Mesendoderm (in vitro differentiated cells): ENCODE measurements around the gene ARHGAP22.

Experiments
- DNase-seq: peaks from one replicate; pipeline ENCODE4 v3.0.0; 2013
- H2AK5ac ChIP-seq: 2 replicates; pipeline ENCODE4 v1.6.1; 2013; ENCODE audit warnings: low read length, inconsistent platforms
- H2BK120ac ChIP-seq: 2 replicates; pipeline ENCODE4 v1.6.1; 2013; ENCODE audit warnings: low read depth, mild to moderate bottlenecking, low read length, moderate library complexity, mixed read lengths
- H2BK15ac ChIP-seq: replicated peaks from 2 replicates; pipeline ENCODE4 v1.6.1; 2013; ENCODE audit warnings: low read depth, mild to moderate bottlenecking, moderate library complexity
- H2BK5ac ChIP-seq: 2 replicates; pipeline ENCODE4 v1.6.1; 2013; ENCODE audit warnings: low read length, inconsistent platforms
- H3K18ac ChIP-seq: 2 replicates; pipeline ENCODE4 v1.6.1; 2013; ENCODE audit warnings: mild to moderate bottlenecking, low read length, mixed read lengths
- H3K23ac ChIP-seq: one replicate; pipeline ENCODE4 v1.6.1; 2013; ENCODE audit warnings: low read length
- H3K27ac ChIP-seq: 2 replicates; pipeline ENCODE4 v1.5.1; 2013; ENCODE audit warnings: low read depth, mild to moderate bottlenecking, inconsistent platforms, low read length, moderate library complexity
- H3K27me3 ChIP-seq: 2 replicates; pipeline ENCODE4 v1.6.1; 2013; ENCODE audit warnings: low read length, control low read depth, mild to moderate bottlenecking, inconsistent platforms; ENCODE audit not compliant: insufficient read depth, poor library complexity
- H3K36me3 ChIP-seq: 2 replicates; pipeline ENCODE4 v1.6.1; 2013; ENCODE audit warnings: low read length, inconsistent platforms; ENCODE audit not compliant: control insufficient read depth, insufficient read depth
- H3K4ac ChIP-seq: one replicate; pipeline ENCODE4 v1.6.1; 2013; ENCODE audit warnings: low read depth, mild to moderate bottlenecking, low read length, moderate library complexity
- H3K4me1 ChIP-seq: 2 replicates; pipeline ENCODE4 v1.6.1; 2013; ENCODE audit warnings: low read depth, low read length, inconsistent platforms; ENCODE audit not compliant: control insufficient read depth
- H3K4me2 ChIP-seq: 2 replicates; pipeline ENCODE4 v1.6.1; 2013; ENCODE audit warnings: low read length
- H3K4me3 ChIP-seq: 2 replicates; pipeline ENCODE4 v1.5.1; 2013; ENCODE audit warnings: mild to moderate bottlenecking, low read length
- H3K56ac ChIP-seq: one replicate; pipeline ENCODE4 v1.6.1; 2013; ENCODE audit warnings: low read length
- H3K79me1 ChIP-seq: 2 replicates; pipeline ENCODE4 v1.6.1; 2013; ENCODE audit warnings: low read length, inconsistent platforms
- H3K79me2 ChIP-seq: 2 replicates; pipeline ENCODE4 v1.6.1; 2013; ENCODE audit warnings: mild to moderate bottlenecking, low read length; ENCODE audit not compliant: control insufficient read depth, insufficient read depth
- H3K9ac ChIP-seq: 2 replicates; pipeline ENCODE4 v1.6.1; 2013; ENCODE audit warnings: low read length, inconsistent platforms
- H4K5ac ChIP-seq: one replicate; pipeline ENCODE4 v1.6.1; 2013; ENCODE audit warnings: low read length
- H4K8ac ChIP-seq: one replicate; pipeline ENCODE4 v1.6.1; 2013; ENCODE audit warnings: low read depth, mild to moderate bottlenecking, control low read depth, low read length, moderate library complexity
- WGBS: extraction: QIAGEN DNeasy Blood & Tissue Kit; methylation state at CpG from one replicate; pipeline ENCODE4 v1.1.7; 2013; ENCODE audit warnings: low lambda C conversion rate, missing lambda C conversion rate; ENCODE audit not compliant: insufficient coverage; ENCODE audit errors: extremely low coverage; 5-methylcytosine and 5-hydroxymethylcytosine counted together

Gene ARHGAP22

GRCh38 chr10:48587101-48587500 is 17.8 kb downstream of the ARHGAP22 start:
- no peaks in the 10 kb centered on the region for H3K27me3 ChIP-seq
- H3K4ac ChIP-seq: no peak overlapping the region
- no peak overlapping the region for H2AK5ac ChIP-seq
- H3K23ac ChIP-seq: no peak overlapping the region
- H3K4me1 ChIP-seq: peaks cover 4% of the 10 kb centered on the region
- peak; percentile 92 for DNase-seq
- H3K9ac ChIP-seq: no peak overlapping the region
- no peaks in the 10 kb centered on the region for H3K36me3 ChIP-seq
- H2BK120ac ChIP-seq: no peak overlapping the region
- no peak overlapping the region for H3K4me3 ChIP-seq
- H3K56ac ChIP-seq: no peak overlapping the region
- no peak overlapping the region for H3K18ac ChIP-seq
- no peaks in the 10 kb centered on the region for H3K79me1 ChIP-seq
- no peak overlapping the region for H3K27ac ChIP-seq
- no peak overlapping the region for H2BK15ac ChIP-seq
- no peaks in the 10 kb centered on the region for H3K79me2 ChIP-seq
- no CpG with 5 or more reads among the region's 2 CpGs for WGBS
- no peak overlapping the region for H4K5ac ChIP-seq
- no peak overlapping the region for H2BK5ac ChIP-seq
- H4K8ac ChIP-seq: no peak overlapping the region
- H3K4me2 ChIP-seq: no peak overlapping the region

GRCh38 chr10:48582970-48583369 is 21.9 kb downstream of the ARHGAP22 start:
- no peak overlapping the region for H3K56ac ChIP-seq
- no peak overlapping the region for H4K8ac ChIP-seq
- no peak overlapping the region for H3K23ac ChIP-seq
- H3K4ac ChIP-seq: no peak overlapping the region
- H2AK5ac ChIP-seq: no peak overlapping the region
- peaks cover 4% of the 10 kb centered on the region for H3K4me1 ChIP-seq
- H3K9ac ChIP-seq: no peak overlapping the region
- H3K4me2 ChIP-seq: no peak overlapping the region
- no peaks in the 10 kb centered on the region for H3K79me2 ChIP-seq
- no peak overlapping the region for H3K27ac ChIP-seq
- DNase-seq: no peak
- no peak overlapping the region for H3K18ac ChIP-seq
- no CpG with 5 or more reads among the region's 10 CpGs for WGBS
- H2BK120ac ChIP-seq: no peak overlapping the region
- no peaks in the 10 kb centered on the region for H3K79me1 ChIP-seq
- no peak overlapping the region for H2BK5ac ChIP-seq
- no peak overlapping the region for H4K5ac ChIP-seq
- no peaks in the 10 kb centered on the region for H3K36me3 ChIP-seq
- no peak overlapping the region for H3K4me3 ChIP-seq
- H2BK15ac ChIP-seq: no peak overlapping the region
- no peaks in the 10 kb centered on the region for H3K27me3 ChIP-seq

GRCh38 chr10:48580236-48580635 is 24.6 kb downstream of the ARHGAP22 start:
- no peak overlapping the region for H2BK120ac ChIP-seq
- no CpG with 5 or more reads among the region's 5 CpGs for WGBS
- H3K36me3 ChIP-seq: no peaks in the 10 kb centered on the region
- no peak overlapping the region for H2BK5ac ChIP-seq
- H3K18ac ChIP-seq: no peak overlapping the region
- no peaks in the 10 kb centered on the region for H3K79me2 ChIP-seq
- H3K56ac ChIP-seq: no peak overlapping the region
- no peaks in the 10 kb centered on the region for H3K4me1 ChIP-seq
- H3K4ac ChIP-seq: no peak overlapping the region
- DNase-seq: no peak
- no peaks in the 10 kb centered on the region for H3K79me1 ChIP-seq
- no peak overlapping the region for H3K9ac ChIP-seq
- H3K23ac ChIP-seq: no peak overlapping the region
- no peak overlapping the region for H3K27ac ChIP-seq
- H3K4me2 ChIP-seq: no peak overlapping the region
- no peak overlapping the region for H2AK5ac ChIP-seq
- no peaks in the 10 kb centered on the region for H3K27me3 ChIP-seq
- no peak overlapping the region for H3K4me3 ChIP-seq
- no peak overlapping the region for H4K8ac ChIP-seq
- no peak overlapping the region for H4K5ac ChIP-seq
- H2BK15ac ChIP-seq: no peak overlapping the region

- no peaks in the 10 kb centered on the region for H3K4me1 ChIP-seq
- no peaks in the 10 kb centered on the region for H3K79me1 ChIP-seq
- H2BK5ac ChIP-seq: no peak overlapping the region
- H3K9ac ChIP-seq: no peak overlapping the region
- H2BK120ac ChIP-seq: no peak overlapping the region
- H3K23ac ChIP-seq: no peak overlapping the region
- peak; percentile 39 for DNase-seq
- H3K4ac ChIP-seq: no peak overlapping the region
- H3K4me2 ChIP-seq: no peak overlapping the region
- no CpG with 5 or more reads among the region's 8 CpGs for WGBS
- H3K4me3 ChIP-seq: no peak overlapping the region
- H4K5ac ChIP-seq: no peak overlapping the region
- no peak overlapping the region for H3K56ac ChIP-seq
- no peaks in the 10 kb centered on the region for H3K79me2 ChIP-seq
- no peak overlapping the region for H3K18ac ChIP-seq
- no peaks in the 10 kb centered on the region for H3K27me3 ChIP-seq
- no peak overlapping the region for H4K8ac ChIP-seq
- no peaks in the 10 kb centered on the region for H3K36me3 ChIP-seq
- H3K27ac ChIP-seq: no peak overlapping the region
- no peak overlapping the region for H2BK15ac ChIP-seq
- H2AK5ac ChIP-seq: no peak overlapping the region
Measured at GRCh38 chr10:48579251-48579960, 25.5 kb downstream of the ARHGAP22 start.

- Histone ChIP-seq H3K4me2 (no peak overlapping the region), H3K4me1 (no peaks in the 10 kb centered on the region), H3K56ac (no peak overlapping the region), H4K5ac (no peak overlapping the region), H3K23ac (no peak overlapping the region), H3K79me2 (no peaks in the 10 kb centered on the region), H3K27ac (no peak overlapping the region), H2BK15ac (no peak overlapping the region), H3K27me3 (no peaks in the 10 kb centered on the region), H3K79me1 (no peaks in the 10 kb centered on the region), H4K8ac (no peak overlapping the region), H3K36me3 (no peaks in the 10 kb centered on the region), H2AK5ac (no peak overlapping the region), H2BK5ac (no peak overlapping the region), H3K18ac (no peak overlapping the region), H3K4ac (no peak overlapping the region), H2BK120ac (no peak overlapping the region), H3K4me3 (no peak overlapping the region), H3K9ac (no peak overlapping the region)
- no CpG with 5 or more reads among the region's 5 CpGs for WGBS
- no peak for DNase-seq
Measured at GRCh38 chr10:48577158-48577557, 27.7 kb downstream of the ARHGAP22 start.

DNA sequence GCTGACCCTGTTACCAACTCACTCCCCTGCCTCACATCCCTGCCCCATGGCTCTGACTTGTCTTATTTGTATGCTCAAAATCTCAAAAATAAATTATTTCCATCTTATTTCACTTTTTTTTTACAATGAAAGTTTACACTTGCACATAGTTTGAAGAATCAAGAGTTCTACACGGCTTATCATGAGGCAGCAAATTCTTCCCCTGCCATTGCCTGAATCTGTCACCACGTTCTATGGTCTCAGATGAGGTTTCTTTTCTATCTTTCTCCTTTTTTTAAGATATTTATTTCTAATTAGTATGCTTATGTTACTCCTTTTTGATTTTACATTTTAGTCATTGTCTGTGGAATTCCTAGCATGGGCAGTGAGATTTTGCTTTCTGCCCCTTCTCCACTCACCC is 28.4 kb downstream of the ARHGAP22 start:
- H3K4me1 ChIP-seq: no peaks in the 10 kb centered on the region
- H3K18ac ChIP-seq: no peak overlapping the region
- H2BK120ac ChIP-seq: no peak overlapping the region
- no peak overlapping the region for H2BK15ac ChIP-seq
- no peak overlapping the region for H3K27ac ChIP-seq
- H3K79me1 ChIP-seq: no peaks in the 10 kb centered on the region
- no peak overlapping the region for H4K5ac ChIP-seq
- no peak overlapping the region for H2AK5ac ChIP-seq
- DNase-seq: no peak
- no peak overlapping the region for H3K23ac ChIP-seq
- no peak overlapping the region for H3K4ac ChIP-seq
- H4K8ac ChIP-seq: no peak overlapping the region
- no peak overlapping the region for H3K56ac ChIP-seq
- H3K36me3 ChIP-seq: no peaks in the 10 kb centered on the region
- no peaks in the 10 kb centered on the region for H3K79me2 ChIP-seq
- H3K9ac ChIP-seq: no peak overlapping the region
- no peak overlapping the region for H3K4me3 ChIP-seq
- H3K27me3 ChIP-seq: no peaks in the 10 kb centered on the region
- H2BK5ac ChIP-seq: no peak overlapping the region
- WGBS: no CpG with 5 or more reads among the region's 2 CpGs
- H3K4me2 ChIP-seq: no peak overlapping the region
